Tracheal epithelial cell (primary cell): Measurements from ENCODE around the gene CBY1. TPM values are rescaled to one million over a fixed set of nuclear protein-coding genes. Genes with fewer than 3 reads are reported as not detected.

Source experiments
- total RNA-seq: library from RNA; depleted of rRNA; stranded (reverse); fragments of >200 nt; gene quantifications from 2 replicates; pipeline ENCODE4 v1.2.1, GENCODE V29; 2014

CBY1 gene
- 7.2 and 13.5 TPM in 2 replicates for total RNA-seq

GRCh38 chr22:38656256-38657044 lies at the start of gene CBY1, which contains the start of gene FAM227A:
Gene CBY1, plus strand, starts transcription at chr22:38656638. Its CDS starts 11,417 bp downstream, at chr22:38668055.
Gene FAM227A, minus strand, starts transcription at chr22:38656392. Its CDS starts 6,224 bp downstream, at chr22:38650168.

GRCh38 chr22:38681582-38682335 lies 25.3 kb downstream of the CBY1 start, which contains the start of gene TOMM22:
Gene TOMM22, plus strand, starts transcription at chr22:38681957. Its CDS starts 22 bp downstream, at chr22:38681979.

DNA sequence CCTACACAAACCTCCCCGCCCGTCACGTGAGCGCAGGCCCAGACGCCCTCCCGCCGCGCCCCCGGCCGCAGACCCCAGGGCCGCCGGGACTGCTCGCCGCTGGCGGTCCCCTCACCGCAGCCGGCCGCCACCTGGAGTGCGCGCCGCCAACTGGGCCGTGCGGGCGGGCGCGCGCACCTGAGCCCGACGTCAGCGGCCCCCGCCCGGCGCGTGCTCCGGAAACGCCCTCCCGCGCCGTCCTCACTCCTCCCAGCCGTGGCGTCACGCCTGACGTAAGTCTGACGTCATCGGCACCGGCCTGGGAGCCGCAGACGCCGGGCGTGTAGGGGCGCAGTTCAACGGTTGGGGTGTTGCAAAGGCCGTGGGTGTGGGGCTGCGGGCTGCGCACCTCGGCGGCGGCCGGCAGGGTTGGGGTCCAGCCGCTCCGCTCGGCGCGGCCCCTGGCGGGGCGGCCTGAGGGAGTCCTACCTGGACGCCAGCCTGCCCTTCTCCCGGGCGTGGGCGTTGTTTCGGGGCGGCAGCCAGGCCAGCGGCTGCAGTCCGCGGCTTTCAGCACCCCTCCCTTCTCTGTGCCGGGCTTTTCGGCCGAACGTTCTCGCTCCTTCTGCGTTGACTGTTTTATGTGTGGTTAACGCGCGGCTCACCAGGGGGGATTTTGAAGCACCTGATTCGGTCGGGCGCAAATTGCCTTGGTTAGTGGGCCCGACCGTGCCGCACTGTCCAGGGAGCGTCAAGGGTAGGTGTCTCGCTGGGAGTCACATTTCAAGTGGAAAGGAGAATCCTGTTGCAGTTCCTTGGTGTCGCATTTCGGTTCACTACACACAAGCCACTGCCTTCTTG lies 44.6 kb downstream of the CBY1 start, which contains the start of gene JOSD1:
TSS of gene JOSD1 (minus strand) at position 155 of the 840 bp plus-strand sequence. CDS start 956 bp downstream, outside the sequence.

GRCh38 chr22:38705235-38706100 lies 49.0 kb downstream of the CBY1 start, which contains the start of gene GTPBP1:
Gene GTPBP1, plus strand, starts transcription at chr22:38705944. Its CDS starts 12 bp downstream, at chr22:38705956.

Other genes starting within 250 kb of the CBY1 start
- gene KCNJ4, start 201.4 kb upstream of the CBY1 start, total RNA-seq, result not detected in 2 replicates
- gene KDELR3, start 188.5 kb upstream of the CBY1 start, total RNA-seq, result 3.2 and 25.3 TPM in 2 replicates
- gene DDX17, start 150.3 kb upstream of the CBY1 start, total RNA-seq, result 416 and 435 TPM in 2 replicates
- 1.3 and 2.2 TPM in 2 replicates for gene DMC1, start 86.5 kb upstream of the CBY1 start, total RNA-seq
- gene FAM227A, start 246 bp upstream of the CBY1 start, total RNA-seq, result 0.21 and 0.48 TPM in 2 replicates
- gene TOMM22, start 25.3 kb downstream of the CBY1 start, total RNA-seq, result 64.8 and 71.4 TPM in 2 replicates
- 101 and 133 TPM in 2 replicates for gene JOSD1, start 44.3 kb downstream of the CBY1 start, total RNA-seq
- 22.2 and 27.7 TPM in 2 replicates for gene GTPBP1, start 49.3 kb downstream of the CBY1 start, total RNA-seq
- gene SUN2, start 99.4 kb downstream of the CBY1 start, total RNA-seq, result 80.0 and 91.4 TPM in 2 replicates
- 17.8 and 39.6 TPM in 2 replicates for gene DNAL4, start 137.5 kb downstream of the CBY1 start, total RNA-seq
- gene NPTXR, start 187.4 kb downstream of the CBY1 start, total RNA-seq, result 0.48 TPM in 1 of 2 replicates, not detected in the other
- 12.0 and 14.1 TPM in 2 replicates for gene CBX6, start 215.6 kb downstream of the CBY1 start, total RNA-seq